H9 (cell line): ENCODE data around the gene GPR153. TPM values are rescaled to one million over a fixed set of nuclear protein-coding genes. Genes with fewer than 3 reads are reported as not detected.
A peak's percentile ranks its signal among the peaks of the same experiment; 100 is the strongest.

ENCODE experiments used
- DNase-seq: peaks from one replicate; pipeline ENCODE4 v3.0.0-alpha.2; 2017
- H2AFZ ChIP-seq: one replicate; pipeline ENCODE4 v1.6.1; 2013; ENCODE audit warnings: mild to moderate bottlenecking, low read length, control low read depth, moderate library complexity
- H2AK5ac ChIP-seq: 2 replicates; pipeline ENCODE4 v1.6.1; 2013; ENCODE audit warnings: low read length, control low read depth, mixed read lengths; ENCODE audit not compliant: insufficient read length
- H2BK120ac ChIP-seq: one replicate; pipeline ENCODE4 v1.6.1; 2013; ENCODE audit warnings: low read depth, mild to moderate bottlenecking, low read length, control low read depth, inconsistent platforms; ENCODE audit not compliant: poor library complexity, severe bottlenecking
- H2BK12ac ChIP-seq: 2 replicates; pipeline ENCODE4 v1.6.1; 2013; ENCODE audit warnings: low read length, control low read depth, mixed read lengths, low read depth; ENCODE audit not compliant: insufficient read length
- H2BK15ac ChIP-seq: 2 replicates; pipeline ENCODE4 v1.6.1; 2013; ENCODE audit warnings: low read depth, low read length, control low read depth
- H2BK20ac ChIP-seq: one replicate; pipeline ENCODE4 v1.6.1; 2013; ENCODE audit warnings: low read depth, mild to moderate bottlenecking, low read length, control low read depth, inconsistent platforms; ENCODE audit not compliant: poor library complexity, severe bottlenecking
- H2BK5ac ChIP-seq: 2 replicates; pipeline ENCODE4 v1.6.1; 2013; ENCODE audit warnings: low read length, control low read depth, mixed read lengths; ENCODE audit not compliant: insufficient read length
- H3K14ac ChIP-seq: 2 replicates; pipeline ENCODE4 v1.6.1; 2013; ENCODE audit warnings: low read length, control low read depth; ENCODE audit not compliant: insufficient read depth
- H3K18ac ChIP-seq: 2 replicates; pipeline ENCODE4 v1.6.1; 2013; ENCODE audit warnings: low read depth, mild to moderate bottlenecking, mixed read lengths, low read length, control low read depth; ENCODE audit not compliant: insufficient read length
- H3K23ac ChIP-seq: 2 replicates; pipeline ENCODE4 v1.6.1; 2013; ENCODE audit warnings: low read length, control low read depth, mixed read lengths, low read depth; ENCODE audit not compliant: insufficient read length
- H3K23me2 ChIP-seq: 2 replicates; pipeline ENCODE4 v1.6.1; 2013; ENCODE audit warnings: low read depth, mild to moderate bottlenecking, mixed read lengths, low read length, control low read depth; ENCODE audit not compliant: insufficient read length, poor library complexity, severe bottlenecking
- H3K27ac ChIP-seq: 2 replicates; pipeline ENCODE4 v1.5.1; 2013; ENCODE audit warnings: low read length, control low read depth, mixed read lengths, low read depth; ENCODE audit not compliant: insufficient read length
- H3K27me3 ChIP-seq: 2 replicates; pipeline ENCODE4 v1.6.1; 2013; ENCODE audit warnings: low read length, control low read depth, inconsistent platforms; ENCODE audit not compliant: insufficient read depth
- H3K4ac ChIP-seq: 2 replicates; pipeline ENCODE4 v1.6.1; 2013; ENCODE audit warnings: low read depth, mild to moderate bottlenecking, control low read depth, inconsistent platforms, low read length, moderate library complexity
- H3K4me1 ChIP-seq: 2 replicates; pipeline ENCODE4 v1.6.1; 2013; ENCODE audit warnings: low read length, control low read depth, inconsistent platforms; ENCODE audit not compliant: insufficient read depth
- H3K4me2 ChIP-seq: 2 replicates; pipeline ENCODE4 v1.6.1; 2013; ENCODE audit warnings: low read length, control low read depth, mixed read lengths; ENCODE audit not compliant: insufficient read length, insufficient read depth
- H3K56ac ChIP-seq: 2 replicates; pipeline ENCODE4 v1.6.1; 2013; ENCODE audit warnings: low read depth, mild to moderate bottlenecking, mixed read lengths, low read length, control low read depth; ENCODE audit not compliant: insufficient read length
- H3K79me1 ChIP-seq: 2 replicates; pipeline ENCODE4 v1.6.1; 2013; ENCODE audit warnings: low read depth, mild to moderate bottlenecking, moderate library complexity, low read length, control low read depth, inconsistent platforms; ENCODE audit not compliant: insufficient read depth, poor library complexity, severe bottlenecking
- H3K79me2 ChIP-seq: 2 replicates; pipeline ENCODE4 v1.6.1; 2013; ENCODE audit warnings: low read length, control low read depth, inconsistent platforms; ENCODE audit not compliant: insufficient read depth
- H3K9ac ChIP-seq: 2 replicates; pipeline ENCODE4 v1.6.1; 2013; ENCODE audit warnings: low read length, control low read depth, mixed read lengths; ENCODE audit not compliant: insufficient read length; ENCODE audit errors: extremely low read depth
- H3K9me3 ChIP-seq: one replicate; pipeline ENCODE4 v1.6.1; 2013; ENCODE audit warnings: low read depth, low read length, inconsistent platforms; ENCODE audit not compliant: control insufficient read depth
- H3T11ph ChIP-seq: one replicate; pipeline ENCODE4 v1.6.1; 2013; ENCODE audit warnings: mild to moderate bottlenecking, low read length, control low read depth, inconsistent platforms
- H4K20me1 ChIP-seq: one replicate; pipeline ENCODE4 v1.6.1; 2013; ENCODE audit not compliant: control insufficient read depth, insufficient read length, insufficient read depth
- H4K5ac ChIP-seq: 2 replicates; pipeline ENCODE4 v1.6.1; 2013; ENCODE audit warnings: low read depth, mild to moderate bottlenecking, mixed read lengths, low read length, control low read depth; ENCODE audit not compliant: insufficient read length
- H4K8ac ChIP-seq: replicated peaks from 2 replicates; pipeline ENCODE4 v1.6.1; 2013; ENCODE audit warnings: low read length, control low read depth, mixed read lengths, low read depth; ENCODE audit not compliant: insufficient read length
- H4K91ac ChIP-seq: 2 replicates; pipeline ENCODE4 v1.6.1; 2013; ENCODE audit warnings: low read depth, mild to moderate bottlenecking, moderate library complexity, mixed read lengths, low read length, control low read depth; ENCODE audit not compliant: insufficient read length
- H3K27ac Mint-ChIP-seq, 3 experiments: 2 replicates in 2 of 3; 3 replicates in 1 of 3; pipeline ENCODE4 v1.8.0; 2020 to 2021; ENCODE audit warnings: mixed read lengths in 3 of 3, mild to moderate bottlenecking in 1 of 3, moderate library complexity in 1 of 3
- H3K27me3 Mint-ChIP-seq: 2 replicates; pipeline ENCODE4 v1.8.0; 2021; ENCODE audit warnings: low read depth, mild to moderate bottlenecking, moderate library complexity, mixed read lengths
- H3K36me3 Mint-ChIP-seq, 3 experiments: 2 replicates in 2 of 3; 3 replicates in 1 of 3; pipeline ENCODE4 v1.8.0; 2020 to 2021; ENCODE audit warnings: low read depth in 3 of 3, mixed read lengths in 3 of 3; ENCODE audit not compliant: insufficient read depth in 1 of 3
- H3K4me1 Mint-ChIP-seq, 2 experiments: 2 replicates each; pipeline ENCODE4 v1.8.0; 2020; ENCODE audit warnings: mixed read lengths in 2 of 2
- H3K4me3 Mint-ChIP-seq, 2 experiments: 2 replicates in 1 of 2; 3 replicates in 1 of 2; pipeline ENCODE4 v1.8.0; 2020 to 2021; ENCODE audit warnings: mild to moderate bottlenecking in 2 of 2, mixed read lengths in 2 of 2, moderate library complexity in 1 of 2
- H3K9me3 Mint-ChIP-seq, 2 experiments: 2 replicates in 1 of 2; 3 replicates in 1 of 2; pipeline ENCODE4 v1.8.0; 2020; ENCODE audit warnings: mild to moderate bottlenecking in 2 of 2, mixed read lengths in 2 of 2, moderate library complexity in 1 of 2
- CTCF ChIP-seq: fragments of 200-600 bp; sonication (generic); conservative IDR thresholded peaks from 3 replicates; pipeline ENCODE4 v1.8.0; 2021; ENCODE audit warnings: antibody characterized with exemption, mild to moderate bottlenecking
- WGBS: extraction: QIAGEN DNeasy Blood & Tissue Kit; methylation state at CpG from one replicate; pipeline ENCODE4 v1.1.7; 2013; ENCODE audit warnings: missing lambda C conversion rate, low lambda C conversion rate, mixed read lengths; ENCODE audit not compliant: insufficient read length; ENCODE audit errors: extremely low coverage; 5-methylcytosine and 5-hydroxymethylcytosine counted together
- total RNA-seq: library from RNA; stranded (reverse); gene quantifications from 2 replicates; pipeline ENCODE4 v1.2.1, GENCODE V29; 2021

The GPR153 gene
- total RNA-seq, 1 experiment from 2014 or later = 8.9 TPM

DNA sequence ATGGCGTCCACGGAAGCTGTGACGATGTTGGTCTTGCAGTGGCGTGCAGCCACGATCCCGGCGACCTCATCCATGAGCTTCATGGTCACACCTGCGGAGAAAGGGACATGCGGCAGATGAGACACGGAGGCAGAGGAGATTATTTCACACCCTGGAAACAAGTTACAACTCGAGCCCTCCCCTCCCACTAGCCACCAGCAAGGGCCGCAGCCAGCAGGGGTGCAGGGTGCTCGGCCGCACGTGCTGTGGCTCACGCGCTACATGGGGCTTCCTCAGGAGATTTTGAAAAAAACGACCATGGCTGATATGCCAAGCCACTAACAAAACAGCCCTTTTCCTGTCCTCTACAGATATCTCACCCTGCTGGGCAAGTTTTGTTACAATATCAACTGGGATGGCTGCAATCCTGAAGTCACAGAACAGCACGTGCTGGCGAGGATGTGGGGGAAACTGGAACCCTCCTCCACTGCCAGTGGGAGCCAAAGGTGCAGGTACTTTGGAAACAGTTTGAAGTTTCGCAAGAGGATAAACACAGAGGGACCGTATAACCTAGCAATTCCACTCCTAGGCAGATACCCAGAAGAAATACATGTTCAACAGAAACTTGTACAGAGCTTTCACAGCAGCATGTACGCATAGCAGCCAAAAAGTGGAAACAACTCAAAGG, 34.1 kb upstream of the GPR153 start:
- Histone ChIP-seq H3K27ac (no peak overlapping the region), H4K5ac (no peak overlapping the region), H4K91ac (no peak overlapping the region), H2BK20ac (no peak overlapping the region), H3K18ac (no peak overlapping the region), H3K9ac (no peak overlapping the region), H2AK5ac (no peak overlapping the region), H3K79me1 (no peaks in the 10 kb centered on the region), H3T11ph (no peak overlapping the region), H2BK120ac (no peak overlapping the region), H3K9me3 (no peaks in the 10 kb centered on the region), H3K4ac (no peak overlapping the region), H2AFZ (no peak overlapping the region), H3K4me1 (no peaks in the 10 kb centered on the region), H3K56ac (no peak overlapping the region), H4K20me1 (no peaks in the 10 kb centered on the region), H3K14ac (no peak overlapping the region), H4K8ac (no peak overlapping the region), H3K79me2 (no peaks in the 10 kb centered on the region), H2BK12ac (no peak overlapping the region), H3K4me2 (no peak overlapping the region), H3K27me3 (no peaks in the 10 kb centered on the region), H2BK15ac (no peak overlapping the region), H3K23ac (no peak overlapping the region), H2BK5ac (no peak overlapping the region), H3K23me2 (no peaks in the 10 kb centered on the region)
- no peaks in the 10 kb centered on the region for H3K4me1 Mint-ChIP-seq
- no peaks in the 10 kb centered on the region; the same call in 1 of the 2 replicates for H3K27me3 Mint-ChIP-seq
- no peak for TF ChIP-seq CTCF
- no peak for DNase-seq
- peak overlapping the region in 2 of 3 experiments; percentile 42 to 73; a peak in 3 of 7 replicates for H3K27ac Mint-ChIP-seq
- H3K4me3 Mint-ChIP-seq = no peak overlapping the region
- H3K36me3 Mint-ChIP-seq = peaks cover 15 to 24% (median 21%) of the 10 kb centered on the region in 3 experiments; a peak in 6 of 7 replicates
- no peaks in the 10 kb centered on the region for H3K9me3 Mint-ChIP-seq
- WGBS = no CpG with 5 or more reads among the region's 23 CpGs
